ENCODE results near the gene BTG2. TPM values are rescaled to one million over a fixed set of nuclear protein-coding genes. Genes with fewer than 3 reads are reported as not detected.

The BTG2 gene
- total and polyA plus RNA-seq, 2 experiments from 2014 or later = 6.3 to 9.1 TPM

DNA sequence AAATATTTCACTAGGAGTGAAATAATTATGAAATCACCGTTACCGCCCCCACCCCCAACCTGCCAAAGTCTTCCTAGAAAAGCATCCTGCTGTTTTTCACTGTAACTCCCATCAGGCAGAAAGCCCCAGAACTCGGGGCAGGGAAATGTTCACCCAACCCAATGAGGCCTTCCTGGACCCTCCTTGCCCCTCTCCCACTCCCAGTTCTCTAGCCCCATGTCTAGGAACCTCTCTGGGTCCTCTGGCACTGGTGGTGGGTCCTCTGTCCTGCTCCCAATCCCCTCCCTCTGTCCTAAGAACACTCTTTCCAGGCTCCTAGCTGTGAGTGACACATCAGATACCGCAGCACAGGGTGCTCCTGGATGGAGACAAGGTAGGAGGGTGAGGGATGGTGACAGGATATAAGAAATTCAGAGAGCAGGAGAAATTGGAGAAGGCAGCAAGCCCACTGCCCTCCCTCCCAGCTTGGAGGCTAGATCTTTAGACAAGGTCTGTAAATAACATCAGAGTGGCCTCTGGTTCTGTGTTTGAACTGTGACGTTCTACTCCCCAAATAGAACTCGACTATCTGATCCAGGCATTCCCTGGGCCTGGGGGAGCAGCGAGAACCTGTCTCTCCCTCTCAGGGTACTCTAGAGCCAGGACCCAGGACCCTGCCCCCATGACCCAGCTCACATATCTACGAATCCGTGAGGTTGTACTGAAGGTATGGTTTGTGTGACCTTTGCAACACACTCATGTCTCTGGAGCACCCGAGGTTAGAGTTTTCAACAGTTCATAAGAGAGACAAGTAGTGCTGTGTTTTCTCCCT is 23.3 kb upstream of the BTG2 start:
- H3K4me1 Mint-ChIP-seq = peaks cover 25% of the 10 kb centered on the region
- H3K9me3 Mint-ChIP-seq = no peaks in the 10 kb centered on the region

More for the DNA sequence above, 23.3 kb upstream of the BTG2 start:
- H3K4me1 ChIP-seq (ENCODE audit: insufficient read depth) = peaks cover 9% of the 10 kb centered on the region
- H3K4me3 ChIP-seq = no peak overlapping the region
- H3K36me3 ChIP-seq (ENCODE audit: insufficient read depth) = no peaks in the 10 kb centered on the region
- peaks cover 5% of the 10 kb centered on the region for H3K27me3 ChIP-seq (ENCODE audit: insufficient read depth)
- no peaks in the 10 kb centered on the region for H4K20me1 ChIP-seq (replicated peaks; ENCODE audit: insufficient read depth)
- H3K79me2 ChIP-seq (replicated peaks; ENCODE audit: insufficient read depth) = no peaks in the 10 kb centered on the region
- ATAC-seq = no peak
- H3K4me2 ChIP-seq = no peak overlapping the region
- Mint-ChIP-seq H3K36me3 (ENCODE audit: low read depth) (no peaks in the 10 kb centered on the region), H3K4me3 (no peak overlapping the region), H3K27ac (no peak overlapping the region), H3K27me3 (ENCODE audit: insufficient read depth, low read depth, poor library complexity) (peaks cover 18% of the 10 kb centered on the region)
- no peaks in the 10 kb centered on the region for H3F3A ChIP-seq (replicated peaks; ENCODE audit: low read depth)
- no peak overlapping the region for H3K27ac ChIP-seq (ENCODE audit: low read depth)
- no peak overlapping the region for H2AFZ ChIP-seq
- H3K9me2 ChIP-seq (ENCODE audit: insufficient read depth) = no peaks in the 10 kb centered on the region
- TF ChIP-seq POLR2AphosphoS5 (IDR thresholded peaks at IDR 0.05; ENCODE audit: low read depth) (no peak), EZH2 (IDR thresholded peaks at IDR 0.05; ENCODE audit: low read depth, unreplicated experiment) (no peak), CREB1 (CRISPR knock-in tag; IDR thresholded peaks at IDR 0.05; ENCODE audit: low read depth) (no peak), NANOG (IDR thresholded peaks at IDR 0.05; ENCODE audit: borderline replicate concordance) (no peak), ZNF331 (CRISPR knock-in tag; IDR thresholded peaks at IDR 0.05; ENCODE audit: low read depth) (no peak), JUNB (IDR thresholded peaks at IDR 0.05; ENCODE audit: unreplicated experiment) (no peak), EZH2phosphoT487 (IDR thresholded peaks at IDR 0.05; ENCODE audit: unreplicated experiment) (no peak), ZNF114 (CRISPR knock-in tag; IDR thresholded peaks at IDR 0.05) (no peak)
- TF ChIP-seq, protein P1, sequence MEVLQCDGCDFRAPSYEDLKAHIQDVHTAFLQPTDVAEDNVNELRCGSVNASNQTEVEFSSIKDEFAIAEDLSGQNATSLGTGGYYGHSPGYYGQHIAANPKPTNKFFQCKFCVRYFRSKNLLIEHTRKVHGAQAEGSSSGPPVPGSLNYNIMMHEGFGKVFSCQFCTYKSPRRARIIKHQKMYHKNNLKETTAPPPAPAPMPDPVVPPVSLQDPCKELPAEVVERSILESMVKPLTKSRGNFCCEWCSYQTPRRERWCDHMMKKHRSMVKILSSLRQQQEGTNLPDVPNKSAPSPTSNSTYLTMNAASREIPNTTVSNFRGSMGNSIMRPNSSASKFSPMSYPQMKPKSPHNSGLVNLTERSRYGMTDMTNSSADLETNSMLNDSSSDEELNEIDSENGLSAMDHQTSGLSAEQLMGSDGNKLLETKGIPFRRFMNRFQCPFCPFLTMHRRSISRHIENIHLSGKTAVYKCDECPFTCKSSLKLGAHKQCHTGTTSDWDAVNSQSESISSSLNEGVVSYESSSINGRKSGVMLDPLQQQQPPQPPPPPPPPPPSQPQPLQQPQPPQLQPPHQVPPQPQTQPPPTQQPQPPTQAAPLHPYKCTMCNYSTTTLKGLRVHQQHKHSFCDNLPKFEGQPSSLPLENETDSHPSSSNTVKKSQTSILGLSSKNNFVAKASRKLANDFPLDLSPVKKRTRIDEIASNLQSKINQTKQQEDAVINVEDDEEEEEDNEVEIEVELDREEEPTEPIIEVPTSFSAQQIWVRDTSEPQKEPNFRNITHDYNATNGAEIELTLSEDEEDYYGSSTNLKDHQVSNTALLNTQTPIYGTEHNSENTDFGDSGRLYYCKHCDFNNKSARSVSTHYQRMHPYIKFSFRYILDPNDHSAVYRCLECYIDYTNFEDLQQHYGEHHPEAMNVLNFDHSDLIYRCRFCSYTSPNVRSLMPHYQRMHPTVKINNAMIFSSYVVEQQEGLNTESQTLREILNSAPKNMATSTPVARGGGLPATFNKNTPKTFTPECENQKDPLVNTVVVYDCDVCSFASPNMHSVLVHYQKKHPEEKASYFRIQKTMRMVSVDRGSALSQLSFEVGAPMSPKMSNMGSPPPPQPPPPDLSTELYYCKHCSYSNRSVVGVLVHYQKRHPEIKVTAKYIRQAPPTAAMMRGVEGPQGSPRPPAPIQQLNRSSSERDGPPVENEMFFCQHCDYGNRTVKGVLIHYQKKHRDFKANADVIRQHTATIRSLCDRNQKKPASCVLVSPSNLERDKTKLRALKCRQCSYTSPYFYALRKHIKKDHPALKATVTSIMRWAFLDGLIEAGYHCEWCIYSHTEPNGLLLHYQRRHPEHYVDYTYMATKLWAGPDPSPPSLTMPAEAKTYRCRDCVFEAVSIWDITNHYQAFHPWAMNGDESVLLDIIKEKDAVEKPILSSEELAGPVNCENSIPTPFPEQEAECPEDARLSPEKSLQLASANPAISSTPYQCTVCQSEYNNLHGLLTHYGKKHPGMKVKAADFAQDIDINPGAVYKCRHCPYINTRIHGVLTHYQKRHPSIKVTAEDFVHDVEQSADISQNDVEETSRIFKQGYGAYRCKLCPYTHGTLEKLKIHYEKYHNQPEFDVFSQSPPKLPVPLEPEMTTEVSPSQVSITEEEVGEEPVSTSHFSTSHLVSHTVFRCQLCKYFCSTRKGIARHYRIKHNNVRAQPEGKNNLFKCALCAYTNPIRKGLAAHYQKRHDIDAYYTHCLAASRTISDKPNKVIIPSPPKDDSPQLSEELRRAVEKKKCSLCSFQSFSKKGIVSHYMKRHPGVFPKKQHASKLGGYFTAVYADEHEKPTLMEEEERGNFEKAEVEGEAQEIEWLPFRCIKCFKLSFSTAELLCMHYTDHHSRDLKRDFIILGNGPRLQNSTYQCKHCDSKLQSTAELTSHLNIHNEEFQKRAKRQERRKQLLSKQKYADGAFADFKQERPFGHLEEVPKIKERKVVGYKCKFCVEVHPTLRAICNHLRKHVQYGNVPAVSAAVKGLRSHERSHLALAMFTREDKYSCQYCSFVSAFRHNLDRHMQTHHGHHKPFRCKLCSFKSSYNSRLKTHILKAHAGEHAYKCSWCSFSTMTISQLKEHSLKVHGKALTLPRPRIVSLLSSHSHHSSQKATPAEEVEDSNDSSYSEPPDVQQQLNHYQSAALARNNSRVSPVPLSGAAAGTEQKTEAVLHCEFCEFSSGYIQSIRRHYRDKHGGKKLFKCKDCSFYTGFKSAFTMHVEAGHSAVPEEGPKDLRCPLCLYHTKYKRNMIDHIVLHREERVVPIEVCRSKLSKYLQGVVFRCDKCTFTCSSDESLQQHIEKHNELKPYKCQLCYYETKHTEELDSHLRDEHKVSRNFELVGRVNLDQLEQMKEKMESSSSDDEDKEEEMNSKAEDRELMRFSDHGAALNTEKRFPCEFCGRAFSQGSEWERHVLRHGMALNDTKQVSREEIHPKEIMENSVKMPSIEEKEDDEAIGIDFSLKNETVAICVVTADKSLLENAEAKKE (CRISPR knock-in tag; IDR thresholded peaks at IDR 0.05) = no peak
- TF ChIP-seq, protein P2, sequence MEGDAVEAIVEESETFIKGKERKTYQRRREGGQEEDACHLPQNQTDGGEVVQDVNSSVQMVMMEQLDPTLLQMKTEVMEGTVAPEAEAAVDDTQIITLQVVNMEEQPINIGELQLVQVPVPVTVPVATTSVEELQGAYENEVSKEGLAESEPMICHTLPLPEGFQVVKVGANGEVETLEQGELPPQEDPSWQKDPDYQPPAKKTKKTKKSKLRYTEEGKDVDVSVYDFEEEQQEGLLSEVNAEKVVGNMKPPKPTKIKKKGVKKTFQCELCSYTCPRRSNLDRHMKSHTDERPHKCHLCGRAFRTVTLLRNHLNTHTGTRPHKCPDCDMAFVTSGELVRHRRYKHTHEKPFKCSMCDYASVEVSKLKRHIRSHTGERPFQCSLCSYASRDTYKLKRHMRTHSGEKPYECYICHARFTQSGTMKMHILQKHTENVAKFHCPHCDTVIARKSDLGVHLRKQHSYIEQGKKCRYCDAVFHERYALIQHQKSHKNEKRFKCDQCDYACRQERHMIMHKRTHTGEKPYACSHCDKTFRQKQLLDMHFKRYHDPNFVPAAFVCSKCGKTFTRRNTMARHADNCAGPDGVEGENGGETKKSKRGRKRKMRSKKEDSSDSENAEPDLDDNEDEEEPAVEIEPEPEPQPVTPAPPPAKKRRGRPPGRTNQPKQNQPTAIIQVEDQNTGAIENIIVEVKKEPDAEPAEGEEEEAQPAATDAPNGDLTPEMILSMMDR (conservative IDR thresholded peaks at IDR 0.05; ENCODE audit: low read depth in 2 of 2) = no peak
- TF ChIP-seq, protein P3, sequence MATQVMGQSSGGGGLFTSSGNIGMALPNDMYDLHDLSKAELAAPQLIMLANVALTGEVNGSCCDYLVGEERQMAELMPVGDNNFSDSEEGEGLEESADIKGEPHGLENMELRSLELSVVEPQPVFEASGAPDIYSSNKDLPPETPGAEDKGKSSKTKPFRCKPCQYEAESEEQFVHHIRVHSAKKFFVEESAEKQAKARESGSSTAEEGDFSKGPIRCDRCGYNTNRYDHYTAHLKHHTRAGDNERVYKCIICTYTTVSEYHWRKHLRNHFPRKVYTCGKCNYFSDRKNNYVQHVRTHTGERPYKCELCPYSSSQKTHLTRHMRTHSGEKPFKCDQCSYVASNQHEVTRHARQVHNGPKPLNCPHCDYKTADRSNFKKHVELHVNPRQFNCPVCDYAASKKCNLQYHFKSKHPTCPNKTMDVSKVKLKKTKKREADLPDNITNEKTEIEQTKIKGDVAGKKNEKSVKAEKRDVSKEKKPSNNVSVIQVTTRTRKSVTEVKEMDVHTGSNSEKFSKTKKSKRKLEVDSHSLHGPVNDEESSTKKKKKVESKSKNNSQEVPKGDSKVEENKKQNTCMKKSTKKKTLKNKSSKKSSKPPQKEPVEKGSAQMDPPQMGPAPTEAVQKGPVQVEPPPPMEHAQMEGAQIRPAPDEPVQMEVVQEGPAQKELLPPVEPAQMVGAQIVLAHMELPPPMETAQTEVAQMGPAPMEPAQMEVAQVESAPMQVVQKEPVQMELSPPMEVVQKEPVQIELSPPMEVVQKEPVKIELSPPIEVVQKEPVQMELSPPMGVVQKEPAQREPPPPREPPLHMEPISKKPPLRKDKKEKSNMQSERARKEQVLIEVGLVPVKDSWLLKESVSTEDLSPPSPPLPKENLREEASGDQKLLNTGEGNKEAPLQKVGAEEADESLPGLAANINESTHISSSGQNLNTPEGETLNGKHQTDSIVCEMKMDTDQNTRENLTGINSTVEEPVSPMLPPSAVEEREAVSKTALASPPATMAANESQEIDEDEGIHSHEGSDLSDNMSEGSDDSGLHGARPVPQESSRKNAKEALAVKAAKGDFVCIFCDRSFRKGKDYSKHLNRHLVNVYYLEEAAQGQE (IDR thresholded peaks at IDR 0.05; ENCODE audit: unreplicated experiment) = no peak
- TF ChIP-seq, protein P4, sequence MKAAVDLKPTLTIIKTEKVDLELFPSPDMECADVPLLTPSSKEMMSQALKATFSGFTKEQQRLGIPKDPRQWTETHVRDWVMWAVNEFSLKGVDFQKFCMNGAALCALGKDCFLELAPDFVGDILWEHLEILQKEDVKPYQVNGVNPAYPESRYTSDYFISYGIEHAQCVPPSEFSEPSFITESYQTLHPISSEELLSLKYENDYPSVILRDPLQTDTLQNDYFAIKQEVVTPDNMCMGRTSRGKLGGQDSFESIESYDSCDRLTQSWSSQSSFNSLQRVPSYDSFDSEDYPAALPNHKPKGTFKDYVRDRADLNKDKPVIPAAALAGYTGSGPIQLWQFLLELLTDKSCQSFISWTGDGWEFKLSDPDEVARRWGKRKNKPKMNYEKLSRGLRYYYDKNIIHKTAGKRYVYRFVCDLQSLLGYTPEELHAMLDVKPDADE (IDR thresholded peaks at IDR 0.05) = no peak
- DNase-seq (ENCODE audit: low spot score) = no peak
